HG03280 (cell line): Measurements from ENCODE around the gene EHF.
"Not testable (repeated sequence)": the region's sequence is repeated elsewhere in the genome, so short reads cannot be mapped to it uniquely, and the experiment has no call there.

Experiments
- ATAC-seq: cut with Tn5 transposase; IDR thresholded peaks from one replicate; pipeline ENCODE4 v1.9.1; 2021; ENCODE audit warnings: mild to moderate bottlenecking, moderate library complexity; ENCODE audit not compliant: unreplicated experiment

EHF gene

DNA sequence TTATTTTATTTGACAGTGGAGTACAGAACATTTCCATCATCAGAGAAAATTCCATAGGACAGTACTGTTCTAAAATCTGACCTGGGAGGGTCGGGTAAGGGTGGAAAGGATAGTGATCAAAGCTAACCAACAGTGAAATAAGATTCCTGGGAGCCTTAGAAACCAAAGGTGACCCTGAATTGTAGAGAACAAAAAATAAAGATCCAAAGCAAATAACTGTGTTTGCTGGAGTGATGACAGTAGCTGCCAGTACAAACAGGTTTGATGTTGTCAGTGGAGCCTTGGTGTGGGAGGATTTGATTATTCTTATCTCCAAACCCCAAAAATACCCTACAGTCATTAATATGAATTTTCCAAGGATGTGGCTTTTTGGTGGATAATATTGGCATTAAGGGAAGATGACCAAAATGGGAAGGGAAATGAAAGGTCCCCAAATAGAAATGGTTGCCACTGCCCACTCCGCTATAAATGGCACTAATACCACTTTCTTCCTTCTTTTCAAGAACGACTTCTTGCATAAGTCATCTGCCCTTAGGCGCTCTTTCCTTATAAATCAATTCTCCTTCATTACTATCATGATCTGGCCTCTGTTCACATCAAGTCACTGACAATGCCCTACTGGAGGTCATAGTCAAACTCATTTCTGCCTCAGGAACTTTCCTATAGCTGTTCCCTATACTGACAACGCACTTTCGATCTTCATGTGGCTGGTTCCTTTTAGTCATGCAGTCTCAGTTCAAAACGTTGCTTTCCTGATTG, 44.4 kb downstream of the EHF start:
- ATAC-seq = no peak

DNA sequence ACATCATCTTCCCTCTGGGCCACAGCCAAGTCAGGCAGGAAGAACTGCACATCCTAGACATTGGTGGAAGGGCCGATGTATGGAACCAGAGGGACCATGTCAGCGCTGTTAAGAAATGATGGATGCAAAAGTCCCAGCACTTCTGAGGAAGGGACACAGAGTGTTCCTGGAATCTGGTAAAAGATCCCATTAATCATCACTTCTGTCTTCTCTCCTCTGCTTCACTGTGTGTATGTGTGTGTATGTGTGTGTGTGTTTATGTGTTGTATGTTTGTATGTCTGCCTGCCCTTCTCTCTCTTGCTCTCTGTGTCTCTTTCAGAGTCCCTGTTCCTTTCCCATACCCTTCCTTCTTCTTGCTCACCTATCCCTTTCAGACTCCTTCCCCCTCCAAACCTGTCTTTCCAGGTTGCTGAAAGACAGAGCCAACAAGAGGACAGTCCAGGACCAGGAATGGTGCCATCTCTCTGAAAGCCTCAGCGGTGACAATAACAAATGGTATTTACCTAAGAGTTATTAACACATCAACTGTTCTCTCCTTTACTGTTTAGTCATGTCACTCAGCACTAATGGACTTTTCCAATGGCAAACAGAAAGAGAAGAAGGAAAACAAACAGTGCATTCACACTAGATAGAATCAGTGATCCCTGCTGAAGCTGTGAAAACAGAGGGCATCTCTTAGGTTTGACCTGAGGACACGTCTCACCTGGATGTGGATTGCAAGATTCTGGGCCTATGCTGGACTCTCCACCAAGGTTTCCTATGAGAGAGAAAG, 47.1 kb downstream of the EHF start:
- no peak for ATAC-seq

DNA sequence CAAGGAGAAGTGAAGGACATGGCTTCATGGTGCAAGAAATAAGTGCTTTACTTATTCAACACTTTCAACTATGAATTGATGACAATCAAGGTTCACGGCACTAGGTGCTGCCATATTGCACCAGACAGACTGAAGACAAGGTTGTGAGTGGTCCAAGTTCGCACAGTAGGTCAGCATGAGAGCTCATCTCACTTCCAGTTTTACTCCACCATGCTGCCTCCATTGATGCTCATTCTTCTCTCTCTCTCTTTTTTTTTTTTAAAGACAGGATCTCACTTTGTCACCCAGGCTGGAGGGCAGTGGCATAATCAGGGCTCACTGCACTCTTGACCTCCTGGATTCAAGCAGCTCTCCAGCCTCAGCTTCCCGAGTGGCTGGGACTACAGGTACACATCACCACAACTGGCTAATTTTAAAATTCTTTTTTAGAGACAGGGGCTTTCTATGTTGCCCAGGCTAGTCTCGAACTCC, 47.7 kb downstream of the EHF start:
- no peak for ATAC-seq

GRCh38 chr11:34669458-34669857, 48.6 kb downstream of the EHF start:
- no peak for ATAC-seq

DNA sequence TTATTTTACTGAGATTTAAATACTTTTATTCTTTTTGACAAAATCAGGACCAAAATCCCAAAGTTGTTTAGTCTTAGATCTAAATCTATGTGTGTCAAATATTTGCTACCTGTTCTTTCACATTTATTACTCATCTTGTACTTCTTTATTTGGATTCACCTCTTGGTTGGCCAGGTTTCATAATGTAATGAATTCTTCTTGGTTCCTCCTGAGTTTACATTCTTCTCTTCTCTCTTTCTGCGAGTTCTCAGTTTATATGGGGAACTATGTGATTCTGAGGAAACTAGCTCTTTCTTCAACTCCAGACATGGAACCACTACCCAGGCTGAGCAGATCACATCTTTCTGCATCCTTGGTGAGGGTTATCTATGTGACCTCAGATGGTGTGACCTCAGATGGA, 50.2 kb downstream of the EHF start:
- no peak for ATAC-seq

- no peak for ATAC-seq
Observed at GRCh38 chr11:34671946-34672345, 51.1 kb downstream of the EHF start.

GRCh38 chr11:34674038-34674437, 53.1 kb downstream of the EHF start:
- no peak for ATAC-seq

DNA sequence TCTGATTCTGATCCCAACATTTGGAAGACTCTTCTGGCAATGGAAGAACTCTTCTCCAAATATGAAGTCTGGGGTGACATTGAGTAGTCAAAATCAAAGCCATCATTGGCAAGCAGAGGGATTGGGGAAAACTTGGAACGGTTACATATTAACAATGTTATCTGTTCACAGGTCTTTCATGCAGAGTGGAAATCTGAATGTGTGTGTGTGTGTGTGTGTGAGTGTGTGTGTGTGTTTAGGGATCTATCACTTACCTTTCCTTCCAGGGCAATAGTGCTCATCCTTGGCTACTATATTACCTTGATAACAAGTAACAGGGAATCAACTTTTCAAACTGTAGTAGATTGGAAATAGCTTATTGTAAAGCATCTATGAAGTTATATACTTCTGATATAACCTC, 55.3 kb downstream of the EHF start:
- ATAC-seq = no peak

GRCh38 chr11:34679681-34680080, 58.8 kb downstream of the EHF start:
- no peak for ATAC-seq

DNA sequence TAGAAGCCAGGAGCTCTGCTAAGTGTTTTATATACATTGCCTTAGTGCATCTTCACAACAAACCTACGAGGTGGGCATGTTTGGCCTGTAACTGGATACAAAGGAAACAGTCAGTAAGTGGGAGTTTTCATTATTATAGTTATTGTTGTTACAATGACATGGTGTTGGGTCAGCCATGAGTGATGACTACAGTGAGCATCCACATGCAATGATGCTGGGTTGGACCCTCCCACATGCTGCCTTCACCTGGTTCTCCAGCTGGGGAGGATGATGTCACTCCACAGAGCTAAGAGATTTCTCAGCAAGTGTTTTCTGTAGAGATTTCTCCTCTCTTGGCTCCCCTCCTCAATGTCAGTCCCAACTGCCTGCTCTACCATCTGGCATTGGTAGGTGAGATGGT, 59.3 kb downstream of the EHF start:
- ATAC-seq = no peak

DNA sequence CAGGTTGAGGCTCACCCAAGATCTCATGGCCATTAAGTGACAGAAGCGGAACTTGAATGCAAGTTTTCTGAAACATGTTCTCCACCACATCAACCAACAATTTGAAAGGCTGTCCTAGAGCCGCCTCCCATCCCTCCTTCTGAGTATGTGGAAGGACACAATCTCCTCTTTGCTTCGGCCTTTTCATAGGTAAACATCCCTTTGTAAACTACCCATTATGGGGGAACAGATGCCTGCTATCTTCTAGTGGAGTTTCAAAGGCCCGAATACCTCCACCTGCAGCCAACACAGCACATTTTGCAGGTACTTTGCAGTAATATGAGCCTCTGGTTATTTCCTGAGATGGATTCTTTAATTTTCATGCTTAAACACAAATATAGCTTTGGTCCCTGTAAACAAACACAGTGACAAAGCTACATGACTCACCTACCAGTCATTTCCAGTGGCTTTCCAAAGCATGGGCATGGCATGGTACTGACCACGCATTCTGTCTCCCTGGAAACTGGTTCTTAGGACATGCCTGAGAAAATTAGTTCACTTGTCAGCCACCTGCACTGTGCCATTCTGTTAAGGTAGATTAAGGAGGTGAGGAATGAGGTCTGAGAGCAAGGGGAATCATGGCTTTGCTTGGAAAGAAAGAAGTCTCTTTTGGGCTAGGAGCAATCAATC, 60.2 kb downstream of the EHF start:
- ATAC-seq = no peak

- ATAC-seq = no peak
Observed at GRCh38 chr11:34682825-34683224, 61.9 kb downstream of the EHF start.

GRCh38 chr11:34683396-34683795, 62.5 kb downstream of the EHF start:
- ATAC-seq = no peak

DNA sequence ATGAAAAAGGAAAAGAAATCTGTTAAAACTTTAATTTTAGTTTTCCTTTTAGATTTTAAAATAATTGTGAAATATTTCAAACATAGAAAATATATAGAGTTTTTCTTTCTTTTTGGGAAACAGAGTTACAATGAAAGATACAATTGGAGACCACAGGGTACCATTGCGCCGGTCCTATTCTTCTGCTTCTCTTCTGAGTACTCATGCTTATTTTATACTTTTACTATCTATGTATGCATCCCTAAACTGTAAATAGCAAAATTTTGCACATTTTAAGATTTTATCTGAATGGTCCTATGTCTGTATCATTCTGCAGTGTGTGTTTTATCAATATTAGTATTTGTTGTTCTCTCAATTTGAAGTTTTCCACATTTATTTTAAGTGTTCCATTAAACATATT, 65.0 kb downstream of the EHF start:
- no peak for ATAC-seq

GRCh38 chr11:34692299-34692698, 71.4 kb downstream of the EHF start:
- ATAC-seq = not testable (repeated sequence)

- no peak for ATAC-seq
Observed at GRCh38 chr11:34696862-34697261, 76.0 kb downstream of the EHF start.

GRCh38 chr11:34706709-34707461, 86.0 kb downstream of the EHF start:
- ATAC-seq = no peak

DNA sequence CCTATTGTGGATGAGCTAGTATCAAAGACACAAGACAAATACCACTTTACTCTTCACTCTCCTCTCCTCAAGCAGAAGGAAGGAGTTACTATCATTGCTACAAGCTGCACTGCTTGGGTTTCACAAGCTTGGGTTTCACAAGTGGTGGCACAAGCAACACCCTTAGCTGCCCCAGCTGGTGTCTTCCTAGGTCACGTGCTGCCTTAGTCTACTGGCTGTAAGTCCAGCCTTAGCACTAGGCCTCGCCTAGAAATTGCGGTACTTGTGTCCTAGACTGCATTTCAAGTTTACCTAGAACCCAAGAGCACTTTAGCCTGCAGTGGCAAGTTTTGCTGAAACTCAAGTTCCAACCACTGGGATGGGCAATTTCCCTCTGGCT, 86.6 kb downstream of the EHF start:
- ATAC-seq = no peak
